Globus pallidus (tissue), 1 donor: Measurements from ENCODE around the gene SETDB1.
A peak's percentile ranks its signal among the peaks of the same experiment; 100 is the strongest.

Experiments used
- DNase-seq: peaks from one replicate; pipeline ENCODE4 v3.0.0-alpha.2; 2015; ENCODE audit warnings: low spot score

SETDB1 gene

DNA sequence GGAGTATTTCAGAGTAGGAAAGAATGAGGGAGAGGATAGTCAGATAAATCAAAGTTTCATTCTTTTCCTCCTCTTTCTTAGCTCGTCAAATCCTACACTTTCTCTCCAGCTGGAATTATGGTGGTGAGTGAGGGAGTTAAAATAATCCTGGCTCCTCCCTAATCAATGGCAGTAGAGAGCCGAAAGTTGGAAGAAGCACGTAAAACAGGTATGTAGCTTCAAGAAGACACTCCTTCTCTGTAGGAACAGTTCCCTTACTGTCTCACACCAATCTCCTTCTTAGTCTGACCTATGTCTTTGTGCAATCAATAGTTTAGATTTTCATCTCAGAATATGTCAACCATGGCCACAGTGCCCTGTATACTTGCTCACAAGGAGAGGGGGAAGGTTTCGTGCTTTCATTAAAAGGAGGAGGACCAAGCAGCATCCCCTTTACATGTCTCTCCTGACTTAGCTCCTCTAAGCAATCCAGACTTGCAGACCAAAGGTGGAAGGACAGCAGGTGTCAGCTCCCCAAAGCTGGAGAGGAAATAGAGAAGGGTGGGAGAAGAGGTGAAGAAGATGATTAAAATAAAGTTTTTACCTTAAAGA, 79.7 kb downstream of the SETDB1 start:
- DNase-seq, result peak; percentile 48

- DNase-seq, result peak; percentile 96
These were observed 80.3 kb downstream of the SETDB1 start, which contains the start of gene MINDY1 for GRCh38 chr1:151006327-151007052. MINDY1 (minus strand) TSS chr1:151006902; CDS start chr1:151002617, 4,285 bp downstream.

DNA sequence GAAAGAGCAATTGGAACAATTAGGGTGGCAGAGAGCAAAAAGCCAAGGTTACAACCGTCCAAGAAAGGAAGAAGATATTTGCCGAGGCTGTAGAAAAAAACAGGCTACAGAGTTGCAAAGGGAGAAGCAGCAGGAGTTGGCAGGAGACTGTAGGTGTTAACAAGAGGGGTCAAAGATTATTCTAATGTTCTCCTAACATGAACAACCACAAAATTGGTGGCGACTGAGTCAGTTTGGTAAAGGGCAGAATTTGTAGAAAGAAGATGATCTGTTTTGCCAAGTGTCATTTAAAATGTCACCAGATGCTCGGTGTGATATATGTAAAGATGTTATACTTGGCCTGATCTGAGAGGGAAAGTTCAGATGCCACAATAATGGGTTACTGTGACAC, 81.7 kb downstream of the SETDB1 start:
- no peak for DNase-seq

DNA sequence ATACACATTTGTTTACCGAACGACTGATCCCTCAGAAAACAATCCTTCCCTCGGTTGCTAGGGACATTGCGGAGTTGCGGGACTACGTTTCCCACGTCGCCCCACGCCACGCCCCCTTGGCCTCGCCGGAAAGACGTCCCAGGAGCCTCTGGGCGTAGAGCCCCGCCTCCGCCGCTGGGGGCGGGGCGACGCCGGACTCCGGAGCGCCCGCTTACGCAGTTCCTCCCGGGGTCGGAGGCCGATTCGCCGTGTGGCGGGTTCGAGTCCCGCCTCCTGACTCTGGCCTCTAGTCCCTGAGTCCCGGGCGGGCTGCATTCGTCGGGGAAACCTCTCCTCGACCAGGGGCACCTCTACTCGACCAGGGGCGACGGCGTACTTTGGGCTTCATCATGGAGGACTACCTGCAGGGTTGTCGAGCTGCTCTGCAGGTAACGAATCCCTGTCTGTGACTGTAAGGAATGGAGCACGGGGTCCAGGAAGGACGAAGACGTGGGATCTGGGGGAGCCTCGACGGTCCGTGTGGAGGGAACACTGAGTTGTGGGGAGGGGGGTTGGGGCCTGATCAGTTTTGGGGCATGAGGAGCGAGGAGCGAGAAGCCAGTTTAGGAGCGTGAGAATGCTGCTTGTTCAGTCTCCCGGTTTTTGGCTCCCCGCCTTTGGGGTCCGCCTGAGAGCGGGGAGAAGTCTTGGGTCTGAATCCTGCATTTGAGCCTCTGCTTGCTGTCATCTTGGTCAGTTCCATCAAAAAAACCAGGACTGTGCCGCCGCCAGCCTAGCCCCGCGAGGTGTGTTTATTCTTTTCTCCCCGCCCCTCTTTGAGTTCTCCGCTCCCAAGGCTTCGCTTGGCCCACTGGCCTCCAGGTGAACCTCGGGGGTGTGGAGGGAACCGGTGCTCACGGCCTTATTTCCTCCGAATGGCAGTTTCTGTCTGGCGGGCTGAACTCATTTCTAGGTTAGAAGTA, 82.4 kb downstream of the SETDB1 start, which contains the start of gene PRUNE1:
Gene PRUNE1 (plus strand): TSS at position 206 of the 962 bp plus-strand sequence. CDS start 184 bp downstream, at position 390.
- peak; percentile 96 for DNase-seq

GRCh38 chr1:151009206-151009587, 83.0 kb downstream of the SETDB1 start:
- DNase-seq, result no peak

GRCh38 chr1:151009674-151010345, 83.6 kb downstream of the SETDB1 start:
- no peak for DNase-seq

GRCh38 chr1:151010346-151010726, 84.2 kb downstream of the SETDB1 start:
- no peak for DNase-seq

DNA sequence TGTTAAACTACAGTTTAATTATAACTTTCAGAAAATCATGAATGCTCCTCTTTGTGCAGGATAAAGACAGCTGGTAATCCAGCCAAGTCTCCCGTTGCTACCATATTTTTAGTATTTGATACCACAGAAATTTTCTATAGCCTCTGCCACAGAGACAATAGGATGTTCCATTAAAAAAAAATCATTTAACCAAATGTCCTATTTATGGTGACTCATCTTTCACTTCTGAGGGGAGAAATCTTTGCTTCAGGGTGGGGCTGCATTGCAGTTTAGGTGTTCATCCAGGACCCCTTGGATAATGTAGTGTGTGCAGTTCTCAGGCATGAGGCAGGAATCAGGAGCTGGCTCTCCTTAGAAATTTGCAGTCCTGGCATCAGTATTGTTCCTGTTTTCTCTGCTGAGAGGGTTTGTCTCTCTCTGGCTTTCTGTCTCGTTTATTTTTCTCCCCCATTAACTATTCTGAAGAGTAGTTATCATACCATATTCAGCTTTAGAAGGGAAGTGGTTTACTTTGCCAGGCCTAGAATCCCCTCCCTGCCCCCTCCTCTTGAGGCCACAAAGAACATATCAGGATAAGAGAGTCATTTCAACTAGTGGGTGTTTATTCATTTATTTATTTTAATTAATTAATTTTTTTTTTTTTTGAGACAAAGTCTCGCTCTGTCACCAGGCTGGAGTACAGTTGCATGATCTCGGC, 85.1 kb downstream of the SETDB1 start:
- no peak for DNase-seq

DNA sequence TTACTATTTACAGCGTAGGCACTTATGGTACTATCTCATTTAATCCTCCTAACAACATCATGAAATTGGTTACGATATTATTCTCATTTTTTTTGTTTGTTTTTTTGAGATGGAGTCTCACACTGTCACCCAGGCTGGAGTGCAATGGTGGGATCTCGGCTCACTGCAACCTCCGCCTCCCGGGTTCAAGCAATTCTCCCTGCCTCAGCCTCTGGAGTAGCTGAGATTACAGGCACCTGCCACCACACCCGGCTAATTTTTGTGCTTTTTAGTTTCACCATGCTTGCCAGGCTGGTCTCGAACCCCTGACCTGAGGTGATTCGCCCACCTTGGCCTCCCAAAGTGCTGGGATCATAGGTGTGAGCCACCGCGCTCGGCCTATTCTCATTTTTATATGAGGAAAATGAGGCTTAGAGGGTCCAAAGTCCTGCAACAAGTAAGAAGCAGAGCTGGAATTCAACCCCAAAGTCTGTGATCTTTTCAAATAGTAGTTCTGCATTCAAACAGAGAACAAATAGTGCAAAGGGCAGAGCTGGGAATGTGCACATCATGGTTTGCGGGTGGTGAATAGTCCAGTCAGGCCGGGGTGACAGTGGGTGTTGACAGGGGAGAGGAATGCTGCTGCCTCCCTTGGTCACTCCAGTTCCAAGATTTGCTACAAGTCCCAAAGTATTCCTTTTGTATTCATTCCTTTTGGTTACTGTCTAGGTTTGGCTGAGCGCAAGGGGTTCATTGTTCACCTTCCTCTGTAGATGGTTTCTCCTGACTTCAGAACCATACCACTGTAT, 86.7 kb downstream of the SETDB1 start:
- no peak for DNase-seq

GRCh38 chr1:151013518-151013917, 87.4 kb downstream of the SETDB1 start:
- no peak for DNase-seq
